Stimulated activated CD8-positive, alpha-beta memory T cell treated with anti-CD3 and anti-CD28 coated beads, Interleukin-15, amount 100 ng/mL, for 24 hours (primary cell): Measurements from ENCODE around the gene FAM193A.
"Not testable (repeated sequence)": the region's sequence is repeated elsewhere in the genome, so short reads cannot be mapped to it uniquely, and the experiment has no call there.

ENCODE experiments used
- DNase-seq: peaks from one replicate; pipeline ENCODE4 v3.0.0-alpha.2; 2020; ENCODE audit warnings: low read depth

FAM193A gene

GRCh38 chr4:2650276-2650675 lies 113.8 kb downstream of the FAM193A start:
- DNase-seq, result no peak

DNA sequence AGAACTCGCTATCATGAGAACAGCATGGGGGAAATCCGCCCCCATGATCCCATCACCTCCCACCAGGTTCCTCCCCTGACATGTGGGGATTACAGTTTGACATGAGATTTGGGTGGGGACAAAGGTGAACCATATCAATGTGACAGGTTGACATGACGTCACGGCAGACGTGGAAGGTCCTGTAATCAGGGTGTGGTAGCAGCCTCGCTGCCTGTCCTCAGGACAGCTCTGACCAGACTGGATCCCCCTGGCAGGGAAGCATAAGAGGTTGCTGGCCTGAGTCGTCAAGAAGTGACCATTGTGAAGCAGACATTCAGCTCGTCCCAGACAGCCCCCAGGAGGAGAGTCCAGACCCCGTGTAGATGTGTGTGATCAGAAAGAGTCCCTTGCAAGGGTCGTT lies 115.1 kb downstream of the FAM193A start:
- DNase-seq, result no peak

GRCh38 chr4:2651998-2652397 lies 115.6 kb downstream of the FAM193A start:
- DNase-seq, result no peak

DNA sequence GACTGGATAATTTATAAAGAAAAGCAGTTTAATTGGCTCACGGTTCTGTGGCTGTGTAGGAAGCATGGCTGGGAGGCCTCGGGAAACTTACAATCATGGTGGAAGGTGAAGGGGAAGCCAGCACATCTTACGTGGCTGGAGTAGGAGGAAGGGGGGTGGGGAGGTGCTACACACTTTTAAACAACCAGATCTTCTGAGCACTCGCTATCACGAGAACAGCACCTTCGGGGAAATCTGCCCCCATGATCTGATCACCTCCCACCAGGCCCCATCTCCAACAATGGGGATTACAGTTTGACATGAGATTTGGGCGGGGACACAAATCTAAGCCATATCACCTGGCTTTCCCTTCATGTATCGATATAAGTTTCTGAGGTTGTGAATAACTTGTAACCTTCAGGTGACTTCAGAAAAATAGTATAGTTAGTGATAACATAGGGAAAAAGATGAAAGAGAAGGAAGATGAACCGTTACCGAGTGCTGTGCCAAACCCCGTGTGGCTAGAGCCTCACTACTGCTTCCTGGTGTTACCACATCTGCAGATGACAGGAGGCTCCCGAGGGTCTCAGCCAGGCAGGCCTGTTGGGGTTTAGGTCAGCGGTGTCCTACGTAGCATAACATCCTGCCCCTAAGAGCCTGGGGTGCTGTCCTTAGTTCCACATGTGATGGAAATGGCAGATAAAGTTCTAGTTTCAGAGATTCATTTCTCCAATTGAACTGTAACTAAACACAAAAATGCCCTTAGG lies 116.1 kb downstream of the FAM193A start:
- DNase-seq, result no peak

- DNase-seq, result no peak
Observed at GRCh38 chr4:2660596-2661211, 124.3 kb downstream of the FAM193A start.

DNA sequence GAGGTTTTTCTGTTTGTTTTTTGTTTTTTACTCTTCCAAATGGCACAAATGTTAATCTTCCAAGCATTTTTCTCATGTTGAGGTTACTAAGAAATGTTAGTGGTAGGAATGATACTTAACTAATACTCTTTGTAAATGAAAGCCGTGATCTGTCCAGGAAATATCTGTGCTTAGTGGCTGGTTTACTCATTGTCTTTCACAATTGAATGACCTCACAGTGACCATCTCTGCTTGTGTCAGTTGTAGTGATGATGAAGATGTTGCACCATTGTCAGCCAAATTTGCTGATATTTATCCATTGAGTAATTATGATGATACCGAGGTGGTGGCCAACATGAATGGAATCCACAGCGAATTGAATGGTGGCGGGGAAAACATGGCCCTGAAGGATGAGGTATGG lies 126.2 kb downstream of the FAM193A start:
- no peak for DNase-seq

DNA sequence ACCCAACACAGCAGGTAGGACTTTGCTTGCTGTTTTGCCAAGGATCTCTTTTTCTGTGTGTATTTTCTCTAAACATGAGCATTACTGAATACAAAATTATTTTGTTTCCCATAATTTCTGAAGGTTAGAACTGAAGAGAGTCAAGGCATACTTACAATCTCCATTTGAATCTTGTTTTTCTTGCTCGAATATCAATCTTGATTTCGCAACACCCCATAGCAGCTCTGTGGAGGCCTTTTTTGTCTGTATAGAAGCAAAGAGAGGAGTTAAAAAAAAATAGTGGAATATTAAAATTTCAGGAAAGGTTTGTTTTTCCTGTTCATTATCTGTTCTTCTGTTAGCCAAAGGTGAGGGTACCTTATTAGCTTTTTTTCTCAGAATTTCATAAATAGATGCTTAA lies 126.8 kb downstream of the FAM193A start:
- DNase-seq, result no peak

- no peak for DNase-seq
Observed at GRCh38 chr4:2666722-2667247, 130.3 kb downstream of the FAM193A start.

GRCh38 chr4:2667428-2667827 lies 131.0 kb downstream of the FAM193A start:
- DNase-seq, result no peak

DNA sequence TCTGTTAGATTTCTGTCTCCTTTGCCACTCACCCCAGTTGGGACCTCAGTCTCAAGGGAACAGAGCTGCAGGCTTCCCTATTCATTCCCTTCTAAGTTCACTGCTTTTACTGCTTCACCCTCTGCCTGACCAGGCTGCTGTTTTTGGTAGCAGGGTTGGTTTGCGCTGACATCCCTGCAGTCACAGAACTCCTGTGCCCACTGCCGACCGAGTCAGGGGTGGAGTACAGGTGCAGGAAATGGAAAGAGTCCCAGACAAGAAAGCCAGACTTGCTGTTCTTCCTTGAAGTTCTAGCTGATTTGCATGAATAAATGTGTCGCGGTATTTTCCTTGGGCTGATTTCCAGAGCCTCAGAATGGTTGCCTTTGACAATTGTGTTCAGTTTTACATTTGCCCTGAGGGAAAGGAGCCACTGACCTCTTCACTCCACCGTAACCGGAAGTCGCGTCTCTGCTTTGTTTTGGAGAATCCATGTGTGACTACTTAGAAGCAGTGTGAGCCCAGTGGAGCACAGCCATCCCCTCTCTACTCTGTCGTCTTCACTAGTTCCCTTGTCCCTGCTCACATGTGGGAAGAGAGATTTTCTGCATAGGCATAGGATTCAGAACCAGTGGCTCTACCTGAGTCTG lies 134.9 kb downstream of the FAM193A start:
- no peak for DNase-seq

GRCh38 chr4:2672082-2672481 lies 135.6 kb downstream of the FAM193A start:
- DNase-seq, result no peak

DNA sequence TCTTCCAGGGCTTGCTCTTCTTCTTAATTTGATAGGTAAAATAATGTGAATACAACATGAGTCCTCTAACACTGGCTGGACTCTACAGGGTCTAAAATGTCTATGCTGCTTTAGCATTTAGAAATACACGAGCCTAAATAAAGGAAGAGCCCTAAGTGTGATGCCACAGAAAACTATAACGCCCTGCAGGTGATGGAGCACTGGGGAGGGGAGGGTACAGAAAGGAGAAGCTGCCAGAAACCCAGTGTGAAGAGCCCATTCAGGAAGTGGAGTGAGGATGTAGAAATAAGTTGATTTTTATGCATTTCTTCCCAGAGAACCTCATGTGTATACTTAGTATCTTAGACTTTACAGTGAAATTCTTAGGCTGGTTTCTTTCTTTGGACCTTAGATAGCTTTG lies 136.3 kb downstream of the FAM193A start:
- DNase-seq, result no peak

GRCh38 chr4:2673157-2673556 lies 136.7 kb downstream of the FAM193A start:
- no peak for DNase-seq

DNA sequence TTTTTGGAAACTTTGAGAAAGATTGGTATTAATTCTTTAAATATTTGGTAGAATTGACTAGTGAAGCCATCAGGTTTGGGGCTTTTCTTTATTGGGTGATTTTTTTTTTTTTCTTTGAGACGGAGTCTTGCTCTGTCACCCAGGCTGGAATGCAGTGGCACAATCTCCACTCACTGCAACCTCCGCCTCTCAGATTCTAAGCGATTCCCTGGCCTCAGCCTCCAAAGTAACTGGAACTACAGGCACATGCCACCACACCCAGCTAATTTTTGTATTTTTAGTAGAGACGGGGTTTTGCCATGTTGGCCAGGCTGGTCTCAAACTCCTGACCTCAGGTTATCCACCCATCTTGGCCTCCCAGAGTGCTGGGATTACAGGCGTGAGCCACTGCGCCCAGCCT lies 143.3 kb downstream of the FAM193A start:
- not testable (repeated sequence) for DNase-seq

DNA sequence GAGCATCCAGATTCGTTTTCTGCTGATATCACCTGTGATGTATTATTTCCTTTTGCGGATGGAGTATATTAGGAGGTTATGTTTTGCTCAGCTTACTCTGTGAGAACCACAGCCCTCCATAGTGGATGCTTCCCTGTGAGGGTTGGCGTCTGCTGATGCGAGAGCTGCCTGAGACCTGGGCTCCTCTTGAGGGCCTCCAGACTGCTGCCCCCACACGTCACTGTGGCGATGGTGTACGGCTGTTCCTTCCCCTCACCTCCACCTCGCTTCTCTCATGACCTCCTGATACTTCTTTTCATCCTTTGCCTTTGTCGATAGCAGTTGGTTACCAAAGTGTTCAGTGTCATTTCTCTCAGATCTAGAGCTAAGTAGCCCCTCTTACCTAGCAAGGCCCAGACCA lies 148.0 kb downstream of the FAM193A start:
- DNase-seq, result no peak

DNA sequence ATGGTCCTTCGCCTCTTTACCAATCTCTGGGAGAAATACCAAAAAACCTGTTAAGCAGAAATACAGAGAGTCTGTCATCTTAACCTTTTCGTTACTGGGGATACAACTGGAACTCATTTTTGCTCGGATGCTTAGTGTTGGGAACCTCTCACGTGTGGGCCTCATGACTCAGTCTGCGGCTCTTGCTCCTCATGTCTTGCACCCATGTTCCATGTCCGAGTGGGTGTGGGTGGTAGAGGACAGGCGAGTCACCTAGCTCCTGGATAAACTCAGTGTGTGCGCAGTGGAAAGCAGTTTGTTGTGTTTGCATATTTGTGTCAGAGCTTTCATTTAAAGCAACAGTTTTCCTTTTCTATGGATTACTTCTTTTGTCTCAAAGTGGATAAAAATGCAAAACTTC lies 149.1 kb downstream of the FAM193A start:
- DNase-seq, result no peak

GRCh38 chr4:2686379-2687265 lies 150.2 kb downstream of the FAM193A start:
- no peak for DNase-seq

DNA sequence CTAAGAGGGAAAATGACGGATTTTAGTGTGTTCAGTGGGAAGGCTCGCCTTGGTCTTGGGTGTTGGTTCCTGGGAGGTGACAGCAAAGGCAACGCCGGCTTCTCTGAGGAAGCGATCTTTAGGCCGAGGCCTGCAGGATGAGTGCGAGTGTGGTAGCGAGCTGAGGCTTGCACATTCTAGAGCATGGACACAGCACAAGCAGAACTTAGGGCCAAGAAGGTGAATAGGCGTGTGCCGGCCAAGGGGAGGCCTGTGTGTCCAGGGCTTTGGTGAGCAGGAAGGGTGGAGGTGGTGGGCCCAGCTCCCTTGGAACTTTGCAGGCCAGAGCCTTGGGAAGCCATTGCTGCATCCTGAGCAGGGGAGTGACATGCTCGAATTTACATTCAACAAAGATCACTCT lies 151.8 kb downstream of the FAM193A start:
- DNase-seq, result no peak

DNA sequence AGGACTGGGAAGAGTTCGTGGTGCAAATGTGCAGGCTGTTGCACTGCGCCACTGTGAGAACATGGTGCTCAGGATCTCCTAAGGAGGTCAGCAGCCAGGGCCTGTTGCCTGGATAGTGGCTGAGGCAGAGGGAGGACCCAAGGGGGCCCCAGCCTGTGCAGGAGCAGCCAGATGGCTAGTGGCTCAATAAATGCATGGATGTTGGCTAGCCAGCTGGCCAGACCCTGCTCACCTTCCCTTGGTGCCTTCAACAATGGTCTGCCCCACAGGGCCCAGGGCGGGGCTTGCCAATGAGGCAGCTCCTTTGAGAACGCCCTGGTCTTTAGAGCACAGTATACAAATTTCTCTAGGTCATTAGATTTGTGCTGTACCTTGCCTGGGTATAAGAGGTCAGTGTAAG lies 152.2 kb downstream of the FAM193A start:
- DNase-seq, result no peak

- DNase-seq, result no peak
Observed at GRCh38 chr4:2689114-2689513, 152.7 kb downstream of the FAM193A start.

DNA sequence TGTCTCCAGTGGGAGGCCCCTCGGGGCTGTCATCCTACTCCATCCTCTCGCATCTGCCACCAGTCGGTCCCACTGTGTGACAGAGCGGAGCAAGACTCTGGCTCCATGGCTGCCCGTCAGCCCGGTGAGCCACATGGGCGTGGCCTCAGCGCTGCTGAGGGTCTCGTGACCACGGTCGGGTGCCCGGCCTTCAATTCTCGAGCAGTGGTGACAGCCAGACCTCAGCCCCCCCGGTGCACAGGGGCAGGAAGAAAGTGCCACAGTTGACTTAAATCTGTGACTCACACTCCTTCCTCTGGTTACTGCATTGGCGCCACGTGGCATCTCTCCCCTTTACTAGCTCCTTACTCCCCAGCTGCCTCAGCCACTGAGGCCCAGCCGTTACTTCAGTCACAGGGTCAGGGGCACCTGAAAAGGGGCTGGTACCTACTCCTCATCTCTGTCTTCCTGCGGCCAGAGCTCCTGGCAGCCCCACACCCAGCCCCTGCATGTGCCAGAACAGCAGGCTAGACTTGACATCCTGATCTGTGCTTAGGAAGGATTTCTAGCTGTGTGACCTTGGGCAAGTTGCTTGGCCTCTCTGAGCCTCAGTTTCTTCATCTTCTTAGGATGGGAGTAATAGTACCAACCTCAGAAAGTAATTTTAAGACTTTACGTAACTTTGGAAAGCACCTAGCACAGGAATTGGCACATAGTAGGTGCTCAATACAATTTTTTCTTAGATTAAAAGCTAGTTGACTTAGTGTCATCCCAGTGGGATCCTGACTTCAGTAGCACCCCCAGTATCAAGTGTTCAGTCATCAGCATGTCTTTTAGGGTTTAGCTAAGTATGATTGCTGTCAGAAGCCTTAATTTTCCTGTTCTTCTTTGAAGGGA lies 153.6 kb downstream of the FAM193A start:
- no peak for DNase-seq
